T1000 (cell line): Measurements from ENCODE around the gene PCBP3.
"Not testable (repeated sequence)": the region's sequence is repeated elsewhere in the genome, so short reads cannot be mapped to it uniquely, and the experiment has no call there.

Experiments used
- DNase-seq: peaks from one replicate; lab custom pipeline; 2025; ENCODE audit warnings: mixed read lengths; lab: John Stamatoyannopoulos, UW

The PCBP3 gene

DNA sequence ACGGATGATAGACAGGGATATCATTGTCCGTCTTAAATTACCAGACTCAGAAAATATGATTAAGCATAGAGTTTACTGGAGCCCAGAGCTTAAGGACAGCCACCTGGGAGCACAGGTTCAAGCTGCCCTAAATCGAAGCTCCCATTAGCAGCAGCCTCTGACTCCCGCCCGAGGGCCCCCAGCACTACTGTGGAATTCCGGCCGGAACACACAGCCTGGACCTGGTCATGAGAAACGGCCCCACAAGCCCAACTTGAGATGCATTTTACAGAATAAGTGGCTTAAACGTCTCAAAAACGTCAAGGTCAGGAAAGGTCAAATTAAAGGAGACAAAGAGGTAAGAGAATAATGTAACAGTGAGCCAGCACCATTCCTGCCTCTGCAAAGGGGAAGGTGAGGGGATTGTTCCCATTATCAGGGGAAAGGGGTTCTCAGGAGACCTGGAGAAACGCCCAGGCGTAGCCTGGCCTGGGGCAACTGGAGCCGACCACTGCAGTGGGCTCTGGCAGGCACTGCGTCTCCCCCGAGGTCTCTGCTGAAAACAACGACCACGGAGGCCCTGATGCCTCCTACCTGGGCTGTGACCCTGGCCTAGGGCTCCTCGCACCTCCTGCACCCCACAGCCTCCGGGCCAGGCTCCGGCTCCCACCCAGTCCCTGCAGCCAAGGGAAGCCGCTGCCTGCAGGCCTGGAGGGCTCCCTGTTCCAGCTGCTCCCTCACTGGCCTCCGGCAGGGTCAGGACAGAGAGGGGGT, 326.6 kb downstream of the PCBP3 start:
- no peak for DNase-seq

DNA sequence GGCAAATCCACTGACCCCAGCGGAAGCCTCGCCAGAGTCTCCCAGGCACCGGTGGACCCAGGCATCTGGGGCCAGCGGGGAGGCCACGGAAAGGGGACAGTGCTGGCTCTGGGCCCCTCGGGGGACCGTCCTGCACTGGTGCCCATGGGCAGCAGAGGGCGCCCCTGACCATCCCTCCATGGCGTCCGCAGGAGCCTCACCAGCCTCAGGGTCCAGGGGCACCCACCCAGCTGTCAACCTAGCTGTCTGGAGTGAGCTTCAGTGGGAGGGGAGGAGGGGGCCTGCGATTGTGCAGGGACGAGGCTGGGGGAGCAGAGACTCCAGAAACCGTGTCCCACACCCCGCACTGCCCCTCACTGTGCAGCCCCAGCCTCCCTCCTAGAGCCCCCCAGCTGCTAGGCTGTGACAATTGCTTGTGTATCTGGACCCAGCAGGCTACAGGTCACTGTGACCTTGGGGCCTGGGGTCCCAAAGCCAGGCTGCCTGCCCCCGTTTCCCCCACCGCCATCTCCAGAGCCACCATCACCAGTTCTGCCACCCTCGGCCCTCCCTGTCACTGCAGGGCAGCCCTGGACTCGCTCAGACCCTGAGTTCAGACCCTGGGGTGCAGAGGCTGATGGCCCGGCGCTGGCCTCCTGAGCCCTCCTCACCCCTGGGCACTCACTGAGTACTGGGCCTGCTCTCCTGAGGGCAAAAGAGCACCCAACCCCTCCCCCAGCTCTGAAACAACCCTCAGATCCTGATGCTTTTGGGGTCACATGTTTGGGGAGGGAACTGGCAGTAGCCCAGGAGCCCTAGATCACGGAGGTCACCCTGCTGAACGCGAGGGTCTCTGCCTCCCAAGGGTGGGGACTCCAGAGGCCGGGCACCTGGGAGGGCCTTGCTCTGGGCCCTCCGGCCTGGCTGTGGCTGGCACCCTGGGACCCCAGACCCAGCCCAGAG, 327.4 kb downstream of the PCBP3 start:
- DNase-seq: peak; percentile 38

DNA sequence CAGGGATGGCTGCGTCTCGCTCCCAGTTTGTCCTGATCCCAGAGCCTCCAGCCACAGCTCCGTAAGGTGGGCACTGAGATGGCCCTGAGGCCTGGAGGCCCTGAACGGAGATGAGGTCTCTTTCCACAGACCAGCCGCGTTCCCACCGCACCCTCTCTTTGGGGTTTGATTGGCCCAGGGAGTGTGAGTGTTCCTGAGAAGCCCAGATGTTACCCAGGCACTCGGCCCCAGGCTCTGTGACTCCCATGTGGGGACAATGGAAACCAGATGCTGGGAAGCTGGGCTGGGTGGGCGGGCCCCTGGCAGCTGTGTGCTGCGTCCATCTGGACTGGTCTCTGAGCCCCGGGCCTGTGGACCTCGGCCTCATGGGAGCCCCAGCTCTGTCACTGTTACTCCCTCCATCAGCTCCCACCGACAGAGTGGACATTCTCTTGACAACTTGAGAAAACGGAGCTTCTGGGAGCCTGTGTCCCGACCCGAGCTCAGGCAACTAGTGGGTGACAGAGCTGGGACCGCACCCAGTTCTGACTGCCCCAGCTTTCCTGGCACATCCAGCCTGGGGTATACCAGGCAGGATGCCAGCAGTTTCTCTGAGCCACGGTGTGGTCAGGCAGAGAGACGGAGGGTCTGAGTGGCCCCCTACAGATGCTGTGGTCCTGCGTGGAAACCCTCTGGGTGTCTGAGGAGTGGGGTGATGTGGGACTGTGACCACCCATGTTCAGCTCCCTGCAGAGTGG, 328.3 kb downstream of the PCBP3 start:
- DNase-seq: no peak

DNA sequence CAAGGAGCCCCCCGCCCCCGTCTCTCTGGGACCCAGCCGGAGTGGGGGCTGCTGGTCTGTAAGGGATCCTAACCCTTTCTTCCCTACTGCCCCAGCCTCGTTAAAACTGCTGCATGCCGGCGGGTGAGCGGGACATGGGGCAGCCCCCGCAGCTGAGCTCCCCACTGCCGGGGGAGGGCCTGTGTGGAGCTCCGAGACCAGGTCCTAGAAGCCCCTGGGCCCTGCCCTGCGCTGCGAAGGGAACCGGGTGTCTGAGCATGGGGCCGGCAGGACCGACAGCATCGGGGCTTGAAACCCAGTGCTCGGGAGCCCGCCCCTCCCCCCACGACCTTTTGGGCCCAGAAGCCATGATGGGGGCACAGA, 328.8 kb downstream of the PCBP3 start:
- no peak for DNase-seq

DNA sequence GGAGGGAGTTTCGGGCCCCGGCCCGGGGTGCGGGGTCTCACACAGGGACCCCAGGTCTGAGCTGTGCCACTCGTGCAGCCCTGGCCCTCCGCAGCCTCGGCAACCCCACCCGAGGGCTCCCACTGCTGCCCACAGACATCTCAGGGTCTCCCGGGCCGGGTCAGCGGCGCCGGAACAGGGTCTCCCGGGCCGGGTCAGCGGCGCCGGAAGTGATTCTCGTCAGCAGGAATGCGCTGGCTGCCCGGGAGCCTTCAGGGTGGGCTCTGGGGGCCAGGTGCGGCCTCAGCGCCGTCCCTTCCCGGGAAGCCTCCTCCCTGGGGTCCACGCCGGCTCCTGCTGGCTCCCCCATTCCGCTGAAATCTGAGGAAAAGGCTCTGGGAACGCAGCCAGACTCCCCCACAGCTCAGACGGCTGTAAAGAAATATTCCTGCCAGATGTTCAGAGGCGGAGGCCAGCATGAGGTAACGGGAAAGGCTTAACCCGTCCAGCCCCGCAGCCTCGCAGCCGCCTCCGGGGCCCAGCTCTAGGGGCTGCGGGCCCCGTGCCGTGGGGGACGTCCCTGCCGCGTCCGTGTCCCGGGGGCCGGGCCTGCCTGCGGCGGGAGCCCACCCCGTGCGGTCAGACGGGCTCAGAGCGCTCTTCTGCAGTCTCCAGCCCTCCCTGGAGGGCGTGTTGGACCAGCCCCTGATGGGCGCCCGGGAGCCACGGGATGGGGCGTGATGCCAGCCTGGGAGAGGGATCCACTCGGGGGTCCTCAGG, 329.4 kb downstream of the PCBP3 start:
- no peak for DNase-seq

DNA sequence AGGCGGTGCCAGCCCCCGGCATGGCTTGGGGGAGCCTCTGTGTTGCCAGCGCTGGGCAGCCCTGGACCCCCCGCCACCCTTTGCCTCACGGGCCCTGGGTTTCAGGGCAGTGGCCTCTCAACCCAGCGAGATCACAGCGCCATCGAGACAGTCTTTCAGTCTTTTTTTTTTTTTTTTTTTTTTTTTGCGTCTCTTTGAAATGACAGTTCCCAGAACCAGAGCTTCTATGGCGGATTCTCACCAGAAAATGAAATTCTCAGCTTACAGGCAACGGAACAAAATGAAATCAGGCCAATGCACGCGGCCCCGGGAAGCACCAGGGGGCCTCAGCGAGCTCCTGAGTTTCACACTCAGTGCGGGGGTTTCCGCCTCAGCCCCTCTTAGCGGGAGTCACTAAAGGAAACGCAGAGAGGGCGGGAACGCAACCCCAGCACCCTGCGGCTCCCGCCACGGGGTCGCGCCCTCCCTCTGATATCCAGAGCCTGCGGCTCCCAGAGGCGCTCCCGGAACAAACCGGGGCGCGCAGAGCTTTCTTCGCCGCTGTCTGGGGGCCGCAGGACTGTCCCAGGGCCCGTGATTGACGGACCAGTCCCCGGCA, 330.0 kb downstream of the PCBP3 start:
- DNase-seq: peak; percentile 64

DNA sequence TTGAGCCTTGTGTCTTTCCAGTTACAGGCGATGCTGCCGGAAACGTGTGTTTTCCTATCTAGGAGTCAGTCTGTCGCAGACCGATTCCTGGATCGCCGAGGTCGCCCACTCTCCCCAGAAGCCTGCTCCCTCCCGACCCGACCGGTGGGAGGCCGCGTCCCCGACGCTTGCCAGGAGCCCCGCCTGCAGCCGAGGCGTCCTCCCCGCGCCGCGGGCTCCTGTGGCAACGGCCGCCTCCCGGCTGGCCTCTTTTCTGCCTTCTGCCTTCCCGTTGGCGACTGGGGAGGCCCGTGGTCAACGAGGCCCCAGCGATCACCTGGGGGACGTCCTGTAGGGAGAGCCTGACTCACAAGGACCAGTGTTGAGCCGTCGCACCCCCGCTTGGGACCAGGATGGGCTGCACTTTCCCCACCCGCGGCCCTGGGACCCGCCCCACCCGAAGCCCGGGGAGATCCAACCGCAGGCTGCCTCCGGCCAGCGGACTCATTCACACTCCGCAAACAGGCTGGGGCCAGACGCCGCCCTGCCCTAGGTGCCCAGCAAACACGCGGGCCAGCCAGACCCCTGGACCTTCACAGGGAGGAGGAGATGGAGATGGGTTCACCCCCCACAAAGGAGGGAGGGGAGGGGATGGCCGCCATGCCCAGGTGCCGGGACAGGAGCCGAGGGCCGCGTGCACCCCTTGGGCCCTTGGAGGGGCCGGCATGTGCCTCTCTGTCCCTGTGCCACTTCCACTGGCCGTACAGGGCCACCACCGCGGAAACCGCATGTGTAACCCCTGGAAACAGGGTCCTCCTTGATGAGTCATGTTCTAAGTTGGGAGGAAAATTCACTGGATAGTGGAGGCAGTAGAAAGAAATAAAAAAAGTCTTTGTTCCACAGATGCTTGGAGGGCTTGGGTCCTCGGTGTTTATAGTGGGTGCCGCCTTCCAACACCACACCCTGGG, 330.8 kb downstream of the PCBP3 start:
- peak; percentile 79 for DNase-seq

DNA sequence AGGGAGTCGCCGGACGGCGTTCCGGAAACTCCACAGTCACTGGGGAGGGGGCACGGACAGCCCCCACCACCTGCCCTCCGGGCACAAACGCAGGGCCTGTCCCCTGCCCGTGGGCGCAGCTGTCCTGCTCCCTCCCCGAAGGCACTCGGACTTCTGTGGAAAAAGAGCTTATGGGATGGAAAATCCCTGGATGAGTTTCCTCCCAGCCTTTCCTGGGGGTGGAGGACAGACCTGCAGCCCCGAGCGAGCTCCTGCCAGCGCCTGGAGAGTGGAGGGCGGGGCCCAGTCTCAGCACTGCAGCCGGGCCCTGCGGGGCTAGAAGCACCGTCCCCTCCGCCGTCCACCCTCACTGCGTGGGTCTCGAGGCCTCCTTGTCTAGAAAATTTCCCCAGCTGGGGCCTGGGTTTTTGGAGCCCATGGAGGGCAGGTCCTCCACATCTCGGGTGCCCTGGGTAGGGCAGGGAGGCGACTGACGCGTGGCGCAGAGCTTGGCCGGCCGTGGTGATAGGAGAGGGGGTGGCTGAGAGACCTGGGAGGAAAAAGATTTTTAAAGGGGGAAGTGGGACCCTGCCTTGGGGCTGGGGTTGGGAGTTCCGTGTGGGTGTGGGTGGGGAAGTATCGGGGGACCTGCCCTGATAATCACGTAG, 331.6 kb downstream of the PCBP3 start:
- peak; percentile 68 for DNase-seq

DNA sequence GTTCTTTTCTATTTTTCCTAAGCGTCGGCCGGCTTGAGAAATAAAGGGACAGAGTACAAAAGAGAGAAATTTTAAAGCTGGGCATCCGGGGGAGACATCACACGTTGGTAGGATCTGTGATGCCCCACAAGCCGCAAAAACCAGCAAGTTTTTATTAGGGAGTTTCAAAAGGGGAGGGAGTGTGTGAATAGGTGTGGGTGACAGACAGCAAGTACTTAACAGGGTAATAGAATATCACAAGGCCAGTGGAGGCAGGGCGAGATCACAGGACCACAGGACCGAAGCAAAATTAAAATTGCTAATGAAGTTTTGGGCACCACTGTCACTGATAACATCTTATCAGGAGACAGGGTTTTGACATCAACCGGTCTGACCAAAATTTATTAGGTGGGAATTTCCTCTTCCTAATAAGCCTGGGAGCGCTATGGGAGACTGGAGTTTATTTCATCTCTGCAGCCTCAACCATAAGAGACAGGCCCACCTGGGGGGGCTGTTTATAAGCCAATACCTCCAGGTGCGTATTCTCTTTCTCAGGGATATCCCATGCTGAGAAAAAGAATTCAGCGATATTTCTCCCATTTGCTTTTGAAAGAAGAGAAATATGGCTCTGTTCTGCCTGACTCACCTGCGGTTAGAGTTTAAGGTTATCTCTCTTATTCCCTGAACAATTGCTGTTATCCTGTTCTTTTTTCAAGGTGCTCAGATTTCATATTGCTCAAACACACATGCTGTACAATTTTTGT, 332.3 kb downstream of the PCBP3 start:
- not testable (repeated sequence) for DNase-seq

DNA sequence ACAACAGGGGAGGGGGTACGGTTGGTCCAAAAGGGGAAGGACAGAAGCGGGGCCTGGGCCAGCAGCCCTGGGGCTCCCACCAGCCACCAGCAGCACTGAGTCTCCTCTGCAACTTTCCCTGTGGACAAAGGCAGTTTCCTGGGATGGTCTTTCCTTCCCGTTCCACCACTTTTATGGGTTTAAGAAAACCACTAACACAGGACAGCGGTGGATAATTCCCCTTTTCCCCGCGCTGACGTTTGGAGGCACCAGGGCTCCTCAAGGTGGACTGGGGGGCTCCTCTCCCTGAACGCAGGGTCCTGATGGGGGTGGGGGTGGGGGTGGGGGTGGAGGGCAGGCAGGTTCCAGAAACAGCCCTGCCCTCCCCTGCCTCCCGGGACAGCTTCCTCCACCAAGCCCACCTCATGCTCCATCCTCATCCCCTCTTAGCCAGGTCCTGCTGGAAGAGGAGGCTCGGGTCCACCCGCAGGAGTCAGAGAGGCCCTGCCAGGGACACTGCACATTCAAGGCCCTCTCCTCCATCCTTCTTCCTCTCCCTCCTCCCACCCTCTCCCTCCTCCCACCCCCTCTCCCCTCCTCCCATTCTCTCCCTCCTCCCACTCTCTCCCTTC, 333.3 kb downstream of the PCBP3 start:
- DNase-seq: no peak

DNA sequence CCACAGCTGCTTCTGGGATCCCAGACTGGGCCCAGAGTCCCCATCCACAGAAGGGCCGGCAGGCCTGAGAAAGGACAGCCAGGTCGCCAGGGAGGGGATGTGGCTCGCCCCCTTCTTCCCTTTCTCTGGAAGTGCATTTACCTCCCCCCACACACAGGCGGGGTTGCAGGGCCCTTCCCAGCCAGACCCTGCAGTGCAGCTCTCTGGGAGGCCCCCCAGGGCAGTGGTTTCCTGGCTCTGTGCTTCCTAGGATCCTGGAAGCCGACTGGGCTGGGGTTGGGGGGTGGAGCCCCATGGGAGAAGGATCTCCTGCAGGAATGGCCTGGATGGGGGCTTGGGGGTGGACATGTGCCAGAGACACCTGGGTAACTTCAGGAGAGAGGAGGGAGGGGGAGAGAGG, 333.9 kb downstream of the PCBP3 start:
- no peak for DNase-seq

DNA sequence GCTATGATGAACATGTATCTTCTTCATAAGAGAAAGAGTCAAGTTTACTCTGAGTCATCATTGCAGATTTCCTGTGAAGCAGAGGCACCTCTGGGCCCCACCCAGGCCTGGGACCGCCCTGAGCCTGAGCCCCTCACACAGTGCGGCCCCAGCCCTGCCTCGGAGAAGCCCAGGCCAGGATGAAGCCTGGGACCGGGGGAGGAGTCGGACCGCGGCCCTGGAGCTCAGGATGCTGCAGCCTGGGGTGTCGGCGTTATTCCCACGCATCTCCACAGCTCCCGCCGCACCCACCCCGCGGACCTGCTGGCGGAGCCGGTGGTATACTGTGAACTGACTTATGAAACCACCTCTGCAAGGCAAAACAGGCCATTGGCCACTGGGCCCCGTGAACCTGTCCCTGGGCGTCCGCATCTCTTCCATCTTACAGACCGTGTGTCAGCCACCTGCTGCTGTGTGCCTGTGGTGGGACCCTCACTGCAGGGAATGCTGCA, 335.7 kb downstream of the PCBP3 start:
- DNase-seq: no peak

DNA sequence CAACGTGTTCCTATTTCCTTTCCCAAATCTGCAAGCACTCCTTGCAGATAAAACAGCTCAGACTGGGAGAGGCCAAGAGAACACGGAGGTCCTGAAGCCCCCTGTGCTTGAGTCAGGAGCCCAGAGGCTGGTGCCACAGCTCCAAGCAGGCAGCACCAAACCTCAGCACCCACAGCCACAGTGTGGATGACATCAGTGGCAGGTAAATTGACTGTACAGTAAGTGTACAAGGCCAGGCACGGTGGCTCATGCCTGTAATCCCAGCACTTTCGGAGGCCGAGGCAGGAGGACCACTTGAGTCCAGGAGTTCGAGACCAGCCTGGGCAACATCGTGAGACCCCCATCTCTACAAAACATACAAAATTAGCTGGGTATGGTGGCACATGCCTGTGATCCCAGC, 336.1 kb downstream of the PCBP3 start:
- DNase-seq: no peak

DNA sequence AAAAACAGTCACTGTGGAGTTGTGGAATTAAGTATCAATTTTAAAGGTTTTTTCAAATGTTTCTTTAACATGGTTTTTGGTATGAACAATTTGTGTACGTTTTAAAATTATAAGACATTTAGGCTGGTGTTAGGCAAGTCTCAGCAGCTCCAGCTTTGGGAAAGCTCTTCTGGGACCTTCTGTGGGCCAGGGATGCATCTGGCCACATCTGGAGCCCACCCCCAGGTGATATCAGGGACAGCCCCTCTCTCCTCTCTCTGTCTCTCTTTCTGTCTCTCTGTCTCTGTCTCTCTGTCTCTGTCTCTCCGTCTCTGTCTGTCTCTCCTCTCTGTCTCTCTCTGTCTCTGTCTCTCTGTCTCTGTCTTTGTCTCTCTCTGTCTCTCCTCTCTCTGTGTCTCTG, 336.7 kb downstream of the PCBP3 start:
- no peak for DNase-seq

DNA sequence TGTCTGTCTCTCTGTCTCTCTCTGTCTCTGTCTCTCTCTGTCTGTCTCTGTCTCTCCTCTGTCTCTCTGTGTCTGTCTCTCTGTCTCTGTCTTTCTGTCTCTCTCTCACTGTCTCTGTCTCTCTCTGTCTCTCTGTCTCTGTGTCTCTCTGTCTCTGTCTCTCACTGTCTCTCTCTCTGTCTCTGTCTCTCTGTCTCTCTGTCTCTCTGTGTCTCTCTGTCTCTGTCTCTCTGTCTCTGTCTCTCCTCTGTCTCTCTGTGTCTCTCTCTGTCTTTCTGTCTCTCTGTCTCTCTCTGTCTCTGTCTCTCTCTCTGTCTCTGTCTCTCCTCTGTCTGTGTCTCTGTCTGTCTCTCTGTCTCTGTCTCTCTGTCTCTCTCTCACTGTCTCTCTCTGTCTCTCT, 337.2 kb downstream of the PCBP3 start:
- DNase-seq: no peak

DNA sequence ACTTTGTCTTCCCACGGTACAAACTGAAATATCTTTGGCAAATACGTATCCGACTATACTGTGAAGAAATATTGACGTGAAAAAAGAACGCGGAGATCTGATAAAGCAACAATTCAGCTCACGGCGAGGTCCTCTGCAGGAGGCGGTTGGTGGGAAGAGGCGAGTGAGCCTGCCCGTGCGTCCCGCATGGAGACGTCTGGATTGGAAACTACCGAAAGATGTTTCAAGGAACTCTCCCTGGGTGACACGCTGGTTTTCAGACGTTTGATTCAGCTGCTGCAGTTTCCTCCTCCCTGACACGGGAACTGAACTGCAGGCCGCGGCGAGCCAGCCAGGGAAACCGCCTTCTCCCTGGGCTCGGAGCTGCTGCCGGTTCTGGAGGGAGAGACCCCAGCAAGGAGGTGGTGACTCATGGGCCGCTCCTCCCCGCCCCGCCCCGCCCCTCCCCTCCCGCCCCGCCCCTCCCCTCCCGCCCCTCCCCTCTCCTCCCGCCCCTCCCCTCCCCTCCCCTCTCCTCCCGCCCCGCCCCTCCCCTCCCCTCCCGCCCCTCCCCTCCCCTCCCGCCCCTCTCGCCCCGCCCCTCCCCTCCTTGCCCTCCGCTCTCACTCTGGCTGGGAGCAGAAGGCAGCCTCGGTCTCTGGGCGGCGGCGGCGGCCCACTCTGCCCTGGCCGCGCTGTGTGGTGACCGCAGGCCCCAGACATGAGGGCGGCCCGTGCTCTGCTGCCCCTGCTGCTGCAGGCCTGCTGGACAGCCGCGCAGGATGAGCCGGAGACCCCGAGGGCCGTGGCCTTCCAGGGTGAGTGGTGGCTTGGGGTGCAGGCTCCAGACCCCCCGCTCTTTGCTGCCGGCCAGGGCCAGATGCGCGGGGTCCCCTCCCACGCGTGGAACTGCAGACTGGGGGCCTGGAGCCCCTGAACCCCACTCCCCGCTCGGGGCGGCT, 337.9 kb downstream of the PCBP3 start, which contains the start of gene COL6A1:
TSS of gene COL6A1 (plus strand) at position 620 of the 941 bp plus-strand sequence. CDS start at position 701, 81 bp downstream.
- DNase-seq: peak; percentile 79
